ENCODE data around the gene TBCD.
"Not testable (repeated sequence)": the region's sequence is repeated elsewhere in the genome, so short reads cannot be mapped to it uniquely, and the experiment has no call there.

TBCD gene

GRCh38 chr17:82767041-82767754 lies 15.3 kb downstream of the TBCD start:
- peak; percentile 51 for DNase-seq

- no peak for DNase-seq
Observed at GRCh38 chr17:82769041-82769440, 17.2 kb downstream of the TBCD start.

- DNase-seq: no peak
Observed at GRCh38 chr17:82772026-82772425, 20.2 kb downstream of the TBCD start.

- not testable (repeated sequence) for DNase-seq
Observed at GRCh38 chr17:82774456-82774855, 22.6 kb downstream of the TBCD start.

- peak; percentile 45 for DNase-seq
Observed at GRCh38 chr17:82775001-82775823, 23.3 kb downstream of the TBCD start.

GRCh38 chr17:82776454-82776853 lies 24.6 kb downstream of the TBCD start:
- DNase-seq: no peak

- DNase-seq: not testable (repeated sequence)
Observed at GRCh38 chr17:82777778-82778375, 26.0 kb downstream of the TBCD start.

- DNase-seq: no peak
Observed at GRCh38 chr17:82779541-82779940, 27.7 kb downstream of the TBCD start.

GRCh38 chr17:82780195-82780594 lies 28.3 kb downstream of the TBCD start:
- no peak for DNase-seq

- DNase-seq: no peak
Observed at GRCh38 chr17:82780971-82781893, 29.4 kb downstream of the TBCD start.

GRCh38 chr17:82781894-82782274 lies 30.0 kb downstream of the TBCD start:
- peak; percentile 69 for DNase-seq

- DNase-seq: no peak
Observed at GRCh38 chr17:82782657-82783207, 30.9 kb downstream of the TBCD start.

GRCh38 chr17:82783498-82783897 lies 31.6 kb downstream of the TBCD start:
- DNase-seq: no peak

GRCh38 chr17:82785581-82785980 lies 33.7 kb downstream of the TBCD start:
- not testable (repeated sequence) for DNase-seq

- no peak for DNase-seq
Observed at GRCh38 chr17:82786427-82786826, 34.6 kb downstream of the TBCD start.

GRCh38 chr17:82787081-82787848 lies 35.4 kb downstream of the TBCD start:
- peak; percentile 39 for DNase-seq

GRCh38 chr17:82788206-82789001 lies 36.5 kb downstream of the TBCD start:
- no peak for DNase-seq

- DNase-seq: no peak
Observed at GRCh38 chr17:82789051-82789592, 37.3 kb downstream of the TBCD start.

GRCh38 chr17:82789806-82790205 lies 37.9 kb downstream of the TBCD start:
- no peak for DNase-seq

- no peak for DNase-seq
Observed at GRCh38 chr17:82790391-82790790, 38.5 kb downstream of the TBCD start.
